Cerebellar nuclear complex (tissue), 1 donor: Measurements from ENCODE around the gene CHST4.
"Not testable (repeated sequence)": the region's sequence is repeated elsewhere in the genome, so short reads cannot be mapped to it uniquely, and the experiment has no call there.

ENCODE experiments used
- DNase-seq, 2 experiments: peaks; one replicate each; lab custom pipeline; 2025; lab: John Stamatoyannopoulos, UW

The CHST4 gene

DNA sequence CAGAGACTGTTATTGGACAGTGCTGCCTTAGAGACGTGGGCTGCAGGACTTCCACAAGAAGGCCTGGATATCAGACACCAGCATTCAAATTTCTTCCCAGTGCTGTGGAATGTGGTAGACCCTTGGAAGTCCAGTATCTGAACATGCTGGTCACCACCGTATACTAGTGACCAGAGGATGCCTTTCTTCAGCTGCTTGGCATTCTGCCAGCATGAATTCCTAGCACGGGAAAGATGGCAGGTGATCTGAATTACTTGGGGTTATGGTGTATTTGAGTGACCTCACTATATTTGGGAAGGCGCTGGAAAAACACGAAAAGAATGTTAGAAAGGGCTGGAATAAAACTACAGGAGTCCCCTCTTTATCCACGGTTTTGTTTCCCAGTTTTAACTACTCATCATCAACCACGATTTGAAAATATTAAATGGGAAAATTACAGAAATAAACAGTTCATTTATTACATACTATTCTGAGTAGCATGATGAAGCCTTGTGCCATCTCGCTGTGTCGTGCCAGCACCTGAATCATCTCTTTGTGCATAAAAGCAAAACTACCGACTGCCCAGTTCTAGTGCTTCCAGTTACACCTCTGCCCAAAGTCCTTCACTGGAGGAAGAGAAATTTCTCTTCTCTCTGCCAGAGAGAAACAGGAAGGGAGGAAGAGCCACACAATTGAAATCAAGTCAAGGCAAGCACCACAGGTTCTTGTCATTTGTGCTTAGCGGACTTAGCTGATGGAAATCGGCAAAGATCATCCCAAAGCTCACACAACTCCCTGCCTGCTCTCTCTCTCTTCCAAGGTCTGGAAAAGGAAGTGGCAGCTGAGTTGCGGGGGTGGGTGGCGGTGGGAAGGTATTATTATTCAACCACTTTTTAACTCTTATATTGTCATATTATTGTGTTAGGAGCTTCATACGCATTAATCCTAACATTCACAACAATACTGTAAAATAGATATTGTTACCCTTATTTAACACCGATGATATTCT is 1.4 kb upstream of the CHST4 start:
- DNase-seq = no peak

- no peak for DNase-seq
Measured at GRCh38 chr16:71528257-71528656, 2.0 kb downstream of the CHST4 start.

GRCh38 chr16:71528863-71529262 is 2.6 kb downstream of the CHST4 start:
- DNase-seq = no peak

GRCh38 chr16:71532366-71532765 is 6.1 kb downstream of the CHST4 start:
- DNase-seq = no peak

- no peak for DNase-seq
Measured at GRCh38 chr16:71536752-71537499, 10.7 kb downstream of the CHST4 start.

GRCh38 chr16:71537643-71538042 is 11.4 kb downstream of the CHST4 start:
- no peak for DNase-seq

DNA sequence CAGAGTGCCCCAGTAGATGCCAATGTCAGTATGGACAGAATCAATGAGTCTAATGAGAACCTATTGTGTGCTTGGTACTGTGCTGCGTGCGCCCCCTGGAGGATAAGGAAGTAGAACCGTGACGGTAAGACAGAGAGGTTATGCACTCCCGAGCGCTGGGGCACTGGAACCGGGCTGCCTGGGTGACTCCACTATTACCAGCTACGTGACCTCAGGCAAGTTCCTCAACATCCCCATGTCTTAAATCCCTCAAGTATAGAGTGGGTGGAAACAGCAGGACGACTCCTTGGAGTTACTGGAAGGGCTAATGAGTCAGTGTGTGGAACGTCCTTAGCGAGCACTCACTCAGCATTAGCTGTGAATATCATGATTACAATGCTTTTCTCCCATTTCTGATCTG is 16.2 kb downstream of the CHST4 start:
- DNase-seq = no peak

GRCh38 chr16:71547168-71547567 is 20.9 kb downstream of the CHST4 start:
- DNase-seq = no peak

DNA sequence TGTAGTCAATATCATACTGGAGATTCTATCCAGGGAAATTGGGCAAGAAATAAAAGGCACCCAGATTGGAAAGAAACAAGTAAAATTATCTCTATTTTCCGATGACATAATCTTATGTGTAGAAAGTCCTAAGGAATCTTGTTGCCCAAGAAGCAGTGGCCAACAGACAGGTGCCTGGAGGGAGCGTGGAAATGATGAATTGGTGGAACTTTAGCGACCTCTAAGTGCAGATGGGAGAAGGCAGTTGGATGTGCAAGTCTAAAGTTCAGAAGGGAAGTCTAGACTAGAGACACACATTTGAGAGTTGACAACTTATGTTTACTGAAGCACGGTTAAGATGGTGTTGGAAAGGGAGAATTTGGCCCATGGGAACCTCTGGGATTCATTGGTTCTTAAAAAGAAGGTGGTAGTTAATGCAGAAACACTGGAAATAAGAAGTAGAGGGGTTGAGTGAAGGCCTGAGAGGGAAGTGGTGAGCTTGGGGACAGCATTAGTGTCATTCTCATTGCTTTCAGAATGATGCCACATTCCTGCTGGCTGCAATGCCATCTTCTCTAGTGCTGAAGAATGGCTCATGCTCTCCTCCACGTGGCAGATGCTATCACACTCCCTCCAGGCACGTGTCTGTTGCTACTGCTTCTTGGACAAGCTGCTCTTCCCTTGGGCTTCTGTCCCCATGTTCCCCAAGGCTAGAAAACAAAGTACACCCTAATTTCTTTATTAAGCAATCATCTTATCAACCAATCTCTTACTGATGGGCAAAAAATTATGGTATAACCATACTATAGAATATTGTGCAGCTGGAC is 26.7 kb downstream of the CHST4 start:
- DNase-seq = no peak

GRCh38 chr16:71555230-71555891 is 29.1 kb downstream of the CHST4 start:
- no peak for DNase-seq

DNA sequence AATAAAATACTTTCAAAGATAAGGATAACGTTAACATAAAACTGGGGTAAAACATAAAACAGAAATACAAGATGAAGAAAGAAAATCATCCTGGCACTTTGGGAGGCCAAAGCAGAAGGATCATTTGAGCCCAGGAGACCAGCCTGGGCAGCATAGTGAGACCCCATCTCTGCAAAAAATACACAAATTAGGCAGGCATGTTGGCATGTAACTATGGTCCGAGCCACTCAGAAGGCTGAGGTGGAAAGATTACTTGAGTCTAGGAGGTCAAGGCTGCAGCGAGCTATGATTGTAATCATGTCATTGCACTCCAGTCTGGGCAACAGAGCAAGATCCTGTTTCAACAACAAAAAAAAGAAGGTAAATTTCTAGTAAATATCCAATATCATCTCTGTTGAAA is 31.1 kb downstream of the CHST4 start:
- DNase-seq = no peak

GRCh38 chr16:71557954-71558582 is 31.8 kb downstream of the CHST4 start:
- no peak for DNase-seq

GRCh38 chr16:71559855-71560254 is 33.6 kb downstream of the CHST4 start:
- DNase-seq = no peak

- DNase-seq = not testable (repeated sequence)
Measured at GRCh38 chr16:71561886-71562285, 35.7 kb downstream of the CHST4 start.

GRCh38 chr16:71562552-71562951 is 36.3 kb downstream of the CHST4 start:
- DNase-seq = no peak

DNA sequence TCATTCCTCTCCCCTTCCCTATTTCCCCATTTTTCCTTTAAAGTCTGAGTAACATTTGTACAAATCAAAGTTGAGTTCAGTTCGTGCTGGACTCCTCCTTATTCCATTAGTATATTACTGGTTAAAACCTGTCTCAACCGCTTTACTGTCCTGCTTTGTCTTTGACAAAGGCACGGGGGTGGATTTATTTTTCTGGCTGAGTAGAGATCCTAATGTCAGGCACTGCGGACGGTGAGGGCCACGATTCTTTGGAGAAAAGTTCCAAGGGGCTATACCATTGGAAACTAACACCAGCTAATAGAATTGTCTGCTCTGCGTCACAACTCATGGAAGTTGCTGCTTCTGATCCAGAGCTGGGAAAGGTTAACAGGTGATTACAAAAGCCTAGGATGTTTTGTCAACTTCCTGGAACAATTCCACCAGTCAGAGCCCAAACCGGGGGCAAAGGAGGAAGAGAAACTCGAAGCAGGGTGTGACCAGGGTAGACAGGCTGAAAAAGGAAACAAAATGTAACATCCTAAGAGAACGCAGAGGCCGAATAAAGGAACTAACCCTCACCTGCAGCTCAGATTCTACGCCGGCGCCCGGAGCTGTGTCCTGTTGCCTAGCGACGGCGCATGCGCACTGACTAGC is 38.2 kb downstream of the CHST4 start:
- no peak for DNase-seq

DNA sequence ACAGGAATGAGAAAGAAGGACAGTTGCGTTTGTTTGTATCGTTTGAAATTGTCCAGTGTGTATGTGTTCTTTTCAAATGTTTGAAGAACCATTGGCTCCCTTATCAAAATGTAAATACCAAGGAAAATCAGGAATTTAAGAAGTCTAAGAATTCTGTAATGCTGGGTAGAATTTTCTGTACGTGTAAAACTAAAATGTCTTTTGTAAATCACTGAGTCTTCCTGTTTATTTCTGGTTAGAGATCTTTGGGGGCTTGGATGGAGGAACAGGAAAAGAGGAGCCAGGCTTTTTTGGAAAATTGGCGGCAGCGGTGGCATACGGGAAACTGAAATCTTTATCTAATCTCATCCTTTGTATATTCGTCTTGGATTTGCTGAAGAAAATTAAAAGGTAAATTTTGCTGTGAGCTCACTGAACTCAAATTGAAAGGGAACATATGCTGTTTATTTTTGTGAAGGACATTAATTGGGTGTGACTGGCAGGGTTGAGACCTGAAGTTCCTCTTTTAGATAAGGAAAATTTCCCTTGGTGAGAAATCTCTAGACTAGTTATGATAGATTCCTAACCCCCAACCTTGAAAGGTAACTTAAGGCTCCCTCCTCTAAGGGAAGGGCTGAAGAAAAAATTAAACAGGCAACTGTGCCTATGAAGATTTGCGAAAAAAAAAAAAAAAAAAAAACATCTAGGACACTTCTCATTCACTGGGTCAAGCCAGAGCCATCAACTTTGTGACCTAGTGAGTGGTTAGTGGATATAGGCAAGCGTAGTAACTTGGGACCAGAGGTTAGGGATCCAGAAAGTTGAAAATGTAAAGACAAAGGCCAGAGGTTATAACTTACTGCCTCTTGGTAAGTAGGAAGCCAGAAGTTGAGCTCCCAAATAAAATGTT is 39.8 kb downstream of the CHST4 start:
- DNase-seq = no peak

GRCh38 chr16:71567931-71568330 is 41.7 kb downstream of the CHST4 start:
- DNase-seq = no peak

DNA sequence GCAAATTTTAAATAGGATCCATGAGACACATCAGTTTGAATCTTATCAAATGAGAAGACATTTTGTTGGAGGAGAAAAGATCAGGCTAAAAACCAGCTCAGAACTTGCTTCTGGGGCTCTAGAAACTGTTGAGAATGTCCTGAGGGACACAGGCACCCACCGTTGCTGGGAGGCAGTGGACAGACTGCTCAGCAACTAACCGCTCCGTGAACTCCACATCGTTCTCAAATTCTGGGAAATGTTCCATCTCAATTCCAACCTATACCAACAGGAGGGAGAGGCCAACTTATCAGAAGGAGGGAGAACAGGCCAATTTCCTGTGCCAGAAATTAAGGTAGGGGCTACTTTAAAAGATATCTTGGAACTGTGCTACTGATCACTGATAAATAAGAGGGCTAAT is 42.3 kb downstream of the CHST4 start:
- no peak for DNase-seq

- DNase-seq = no peak
Measured at GRCh38 chr16:71569621-71570020, 43.4 kb downstream of the CHST4 start.
